HEK293 (cell line): ENCODE data around the gene FZD1.

Experiments
- GLIS1 ChIP-seq: fragments of 450-650 bp; formaldehyde crosslinking; IDR thresholded peaks from 2 replicates; pipeline ENCODE4 v1.5.1; 2016; ENCODE audit warnings: missing biosample characterization, missing genetic modification characterization
- HOXD13 ChIP-seq: sonication (generic); formaldehyde crosslinking; IDR thresholded peaks from 2 replicates; pipeline ENCODE4 v1.8.0; 2022; ENCODE audit warnings: missing genetic modification reagents, borderline replicate concordance
- MZF1 ChIP-seq: fragments of 450-650 bp; formaldehyde crosslinking; IDR thresholded peaks from 2 replicates; pipeline ENCODE4 v1.5.1; 2017; ENCODE audit warnings: missing biosample characterization, missing genetic modification characterization, borderline replicate concordance
- ZBTB48 ChIP-seq: fragments of 450-650 bp; formaldehyde crosslinking; IDR thresholded peaks from 2 replicates; pipeline ENCODE4 v1.5.1; 2016; ENCODE audit warnings: missing biosample characterization, missing genetic modification characterization
- ZBTB8A ChIP-seq: fragments of 450-650 bp; formaldehyde crosslinking; IDR thresholded peaks from 2 replicates; pipeline ENCODE4 v1.5.1; 2016; ENCODE audit warnings: missing biosample characterization, missing genetic modification characterization
- ZEB2 ChIP-seq: fragments of 450-650 bp; formaldehyde crosslinking; IDR thresholded peaks from 2 replicates; pipeline ENCODE4 v1.5.1; 2016; ENCODE audit warnings: missing biosample characterization, missing genetic modification characterization
- ZFP69B ChIP-seq: fragments of 450-650 bp; formaldehyde crosslinking; IDR thresholded peaks from 2 replicates; pipeline ENCODE4 v1.5.1; 2016; ENCODE audit warnings: missing biosample characterization, missing genetic modification characterization
- ZIC2 ChIP-seq: fragments of 450-650 bp; formaldehyde crosslinking; IDR thresholded peaks from 2 replicates; pipeline ENCODE4 v1.5.1; 2016; ENCODE audit warnings: missing biosample characterization, missing genetic modification characterization
- ZNF138 ChIP-seq: fragments of 450-650 bp; formaldehyde crosslinking; IDR thresholded peaks from 2 replicates; pipeline ENCODE4 v1.5.1; 2016; ENCODE audit warnings: missing biosample characterization, missing genetic modification characterization, borderline replicate concordance
- ZNF248 ChIP-seq: fragments of 450-650 bp; formaldehyde crosslinking; IDR thresholded peaks from 2 replicates; pipeline ENCODE4 v1.5.1; 2017; ENCODE audit warnings: missing biosample characterization, missing genetic modification characterization
- ZNF266 ChIP-seq: fragments of 450-650 bp; formaldehyde crosslinking; IDR thresholded peaks from 2 replicates; pipeline ENCODE4 v1.5.1; 2016; ENCODE audit warnings: missing biosample characterization, missing genetic modification characterization, low read depth
- ZNF335 ChIP-seq: fragments of 450-650 bp; formaldehyde crosslinking; conservative IDR thresholded peaks from 2 replicates; pipeline ENCODE4 v1.5.1; 2016; ENCODE audit warnings: missing biosample characterization, missing genetic modification characterization
- ZNF37A ChIP-seq: fragments of 450-650 bp; IDR thresholded peaks from 2 replicates; pipeline ENCODE4 v1.5.1; 2018; ENCODE audit warnings: missing biosample characterization, missing genetic modification characterization
- ZNF426 ChIP-seq: fragments of 450-650 bp; formaldehyde crosslinking; IDR thresholded peaks from 2 replicates; pipeline ENCODE4 v1.5.1; 2017; ENCODE audit warnings: missing biosample characterization, missing genetic modification characterization, mild to moderate bottlenecking, inconsistent platforms, moderate library complexity
- ZNF433 ChIP-seq: fragments of 450-650 bp; formaldehyde crosslinking; IDR thresholded peaks from 2 replicates; pipeline ENCODE4 v1.5.1; 2016; ENCODE audit warnings: missing biosample characterization, missing genetic modification characterization, low read depth
- ZNF473 ChIP-seq: fragments of 450-650 bp; formaldehyde crosslinking; IDR thresholded peaks from 2 replicates; pipeline ENCODE4 v1.5.1; 2017; ENCODE audit warnings: missing biosample characterization, missing genetic modification characterization
- ZNF510 ChIP-seq: fragments of 450-650 bp; formaldehyde crosslinking; IDR thresholded peaks from 2 replicates; pipeline ENCODE4 v1.5.1; 2018; ENCODE audit warnings: mild to moderate bottlenecking, missing genetic modification characterization, missing biosample characterization; ENCODE audit not compliant: insufficient replicate concordance
- ZNF529 ChIP-seq: fragments of 450-650 bp; formaldehyde crosslinking; IDR thresholded peaks from 2 replicates; pipeline ENCODE4 v1.5.1; 2017; ENCODE audit warnings: missing genetic modification characterization, missing biosample characterization; ENCODE audit not compliant: insufficient replicate concordance
- ZNF544 ChIP-seq: fragments of 450-650 bp; formaldehyde crosslinking; IDR thresholded peaks from 2 replicates; pipeline ENCODE4 v1.5.0; 2017; ENCODE audit warnings: missing biosample characterization, missing genetic modification characterization
- ZNF549 ChIP-seq: fragments of 450-650 bp; IDR thresholded peaks from 2 replicates; pipeline ENCODE4 v1.5.1; 2018; ENCODE audit warnings: missing biosample characterization, missing genetic modification characterization, mild to moderate bottlenecking, inconsistent platforms, moderate library complexity
- ZNF555 ChIP-seq: fragments of 450-650 bp; formaldehyde crosslinking; conservative IDR thresholded peaks from 2 replicates; pipeline ENCODE4 v1.5.1; 2017; ENCODE audit warnings: missing biosample characterization, mild to moderate bottlenecking, missing genetic modification characterization, inconsistent platforms
- ZNF654 ChIP-seq: fragments of 450-650 bp; formaldehyde crosslinking; IDR thresholded peaks from 2 replicates; pipeline ENCODE4 v1.5.1; 2016; ENCODE audit warnings: low read depth, missing biosample characterization, missing genetic modification characterization
- ZNF830 ChIP-seq: fragments of 450-650 bp; IDR thresholded peaks from 2 replicates; pipeline ENCODE4 v1.5.0; 2018; ENCODE audit warnings: missing biosample characterization, missing genetic modification characterization, low read depth, mild to moderate bottlenecking, moderate library complexity
- ZSCAN16 ChIP-seq: fragments of 450-650 bp; formaldehyde crosslinking; IDR thresholded peaks from 2 replicates; pipeline ENCODE4 v1.5.1; 2016; ENCODE audit warnings: missing biosample characterization, missing genetic modification characterization
- ZXDB ChIP-seq: fragments of 450-650 bp; formaldehyde crosslinking; IDR thresholded peaks from 2 replicates; pipeline ENCODE4 v1.5.1; 2016; ENCODE audit warnings: missing biosample characterization, missing genetic modification characterization
- TF ChIP-seq, protein P1 (sequence below): fragments of 450-650 bp; formaldehyde crosslinking; IDR thresholded peaks from 2 replicates; pipeline ENCODE4 v1.5.1; 2016; ENCODE audit warnings: missing biosample characterization, missing genetic modification characterization
- TF ChIP-seq, protein P2 (sequence below): fragments of 450-650 bp; formaldehyde crosslinking; IDR thresholded peaks from 2 replicates; pipeline ENCODE4 v1.5.1; 2016; ENCODE audit warnings: missing biosample characterization, missing genetic modification characterization, low read depth
- TF ChIP-seq, protein P3 (sequence below): fragments of 450-650 bp; formaldehyde crosslinking; IDR thresholded peaks from 2 replicates; pipeline ENCODE4 v1.5.1; 2016; ENCODE audit warnings: missing biosample characterization, missing genetic modification characterization
- TF ChIP-seq, protein P4 (sequence below): fragments of 450-650 bp; formaldehyde crosslinking; IDR thresholded peaks from 2 replicates; pipeline ENCODE4 v1.5.1; 2017; ENCODE audit warnings: missing biosample characterization, missing genetic modification characterization
- TF ChIP-seq, protein P5 (sequence below): fragments of 450-650 bp; formaldehyde crosslinking; IDR thresholded peaks from 2 replicates; pipeline ENCODE4 v1.5.1; 2016; ENCODE audit warnings: missing biosample characterization, missing genetic modification characterization

Gene FZD1

GRCh38 chr7:91264046-91264923, at the start of gene FZD1 (continued):
- TF ChIP-seq, protein P1, sequence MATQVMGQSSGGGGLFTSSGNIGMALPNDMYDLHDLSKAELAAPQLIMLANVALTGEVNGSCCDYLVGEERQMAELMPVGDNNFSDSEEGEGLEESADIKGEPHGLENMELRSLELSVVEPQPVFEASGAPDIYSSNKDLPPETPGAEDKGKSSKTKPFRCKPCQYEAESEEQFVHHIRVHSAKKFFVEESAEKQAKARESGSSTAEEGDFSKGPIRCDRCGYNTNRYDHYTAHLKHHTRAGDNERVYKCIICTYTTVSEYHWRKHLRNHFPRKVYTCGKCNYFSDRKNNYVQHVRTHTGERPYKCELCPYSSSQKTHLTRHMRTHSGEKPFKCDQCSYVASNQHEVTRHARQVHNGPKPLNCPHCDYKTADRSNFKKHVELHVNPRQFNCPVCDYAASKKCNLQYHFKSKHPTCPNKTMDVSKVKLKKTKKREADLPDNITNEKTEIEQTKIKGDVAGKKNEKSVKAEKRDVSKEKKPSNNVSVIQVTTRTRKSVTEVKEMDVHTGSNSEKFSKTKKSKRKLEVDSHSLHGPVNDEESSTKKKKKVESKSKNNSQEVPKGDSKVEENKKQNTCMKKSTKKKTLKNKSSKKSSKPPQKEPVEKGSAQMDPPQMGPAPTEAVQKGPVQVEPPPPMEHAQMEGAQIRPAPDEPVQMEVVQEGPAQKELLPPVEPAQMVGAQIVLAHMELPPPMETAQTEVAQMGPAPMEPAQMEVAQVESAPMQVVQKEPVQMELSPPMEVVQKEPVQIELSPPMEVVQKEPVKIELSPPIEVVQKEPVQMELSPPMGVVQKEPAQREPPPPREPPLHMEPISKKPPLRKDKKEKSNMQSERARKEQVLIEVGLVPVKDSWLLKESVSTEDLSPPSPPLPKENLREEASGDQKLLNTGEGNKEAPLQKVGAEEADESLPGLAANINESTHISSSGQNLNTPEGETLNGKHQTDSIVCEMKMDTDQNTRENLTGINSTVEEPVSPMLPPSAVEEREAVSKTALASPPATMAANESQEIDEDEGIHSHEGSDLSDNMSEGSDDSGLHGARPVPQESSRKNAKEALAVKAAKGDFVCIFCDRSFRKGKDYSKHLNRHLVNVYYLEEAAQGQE (tag by site-specific recombination) = 0 out of 2 replicates have a peak, but pooled peaks have one; percentile 30
- TF ChIP-seq MZF1 (peak; percentile 47; the same call in 1 of the 2 replicates), ZIC2 (peak; percentile 95), ZSCAN16 (tag by site-specific recombination) (no peak), HOXD13 (CRISPR knock-in tag) (no peak), ZNF830 (tag by site-specific recombination) (no peak), ZNF138 (tag by site-specific recombination) (no peak), ZNF426 (tag by site-specific recombination) (no peak), ZNF433 (no peak), ZFP69B (peak; percentile 64), ZNF335 (tag by site-specific recombination) (peak; percentile 57), ZXDB (tag by site-specific recombination) (peak; percentile 94), ZNF555 (tag by site-specific recombination) (no peak), ZNF544 (tag by site-specific recombination) (no peak), ZEB2 (peak; percentile 96), ZNF654 (tag by site-specific recombination) (no peak), ZBTB48 (tag by site-specific recombination) (peak; percentile 100), ZNF248 (tag by site-specific recombination) (no peak), ZNF473 (tag by site-specific recombination) (no peak), ZNF266 (no peak), ZNF37A (tag by site-specific recombination) (no peak), GLIS1 (peak; percentile 64), ZBTB8A (tag by site-specific recombination) (peak; percentile 77), ZNF549 (tag by site-specific recombination) (no peak), ZNF529 (no peak), ZNF510 (tag by site-specific recombination) (no peak)
- TF ChIP-seq, protein P2, sequence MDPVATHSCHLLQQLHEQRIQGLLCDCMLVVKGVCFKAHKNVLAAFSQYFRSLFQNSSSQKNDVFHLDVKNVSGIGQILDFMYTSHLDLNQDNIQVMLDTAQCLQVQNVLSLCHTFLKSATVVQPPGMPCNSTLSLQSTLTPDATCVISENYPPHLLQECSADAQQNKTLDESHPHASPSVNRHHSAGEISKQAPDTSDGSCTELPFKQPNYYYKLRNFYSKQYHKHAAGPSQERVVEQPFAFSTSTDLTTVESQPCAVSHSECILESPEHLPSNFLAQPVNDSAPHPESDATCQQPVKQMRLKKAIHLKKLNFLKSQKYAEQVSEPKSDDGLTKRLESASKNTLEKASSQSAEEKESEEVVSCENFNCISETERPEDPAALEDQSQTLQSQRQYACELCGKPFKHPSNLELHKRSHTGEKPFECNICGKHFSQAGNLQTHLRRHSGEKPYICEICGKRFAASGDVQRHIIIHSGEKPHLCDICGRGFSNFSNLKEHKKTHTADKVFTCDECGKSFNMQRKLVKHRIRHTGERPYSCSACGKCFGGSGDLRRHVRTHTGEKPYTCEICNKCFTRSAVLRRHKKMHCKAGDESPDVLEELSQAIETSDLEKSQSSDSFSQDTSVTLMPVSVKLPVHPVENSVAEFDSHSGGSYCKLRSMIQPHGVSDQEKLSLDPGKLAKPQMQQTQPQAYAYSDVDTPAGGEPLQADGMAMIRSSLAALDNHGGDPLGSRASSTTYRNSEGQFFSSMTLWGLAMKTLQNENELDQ (tag by site-specific recombination) = no peak
- TF ChIP-seq, protein P3, sequence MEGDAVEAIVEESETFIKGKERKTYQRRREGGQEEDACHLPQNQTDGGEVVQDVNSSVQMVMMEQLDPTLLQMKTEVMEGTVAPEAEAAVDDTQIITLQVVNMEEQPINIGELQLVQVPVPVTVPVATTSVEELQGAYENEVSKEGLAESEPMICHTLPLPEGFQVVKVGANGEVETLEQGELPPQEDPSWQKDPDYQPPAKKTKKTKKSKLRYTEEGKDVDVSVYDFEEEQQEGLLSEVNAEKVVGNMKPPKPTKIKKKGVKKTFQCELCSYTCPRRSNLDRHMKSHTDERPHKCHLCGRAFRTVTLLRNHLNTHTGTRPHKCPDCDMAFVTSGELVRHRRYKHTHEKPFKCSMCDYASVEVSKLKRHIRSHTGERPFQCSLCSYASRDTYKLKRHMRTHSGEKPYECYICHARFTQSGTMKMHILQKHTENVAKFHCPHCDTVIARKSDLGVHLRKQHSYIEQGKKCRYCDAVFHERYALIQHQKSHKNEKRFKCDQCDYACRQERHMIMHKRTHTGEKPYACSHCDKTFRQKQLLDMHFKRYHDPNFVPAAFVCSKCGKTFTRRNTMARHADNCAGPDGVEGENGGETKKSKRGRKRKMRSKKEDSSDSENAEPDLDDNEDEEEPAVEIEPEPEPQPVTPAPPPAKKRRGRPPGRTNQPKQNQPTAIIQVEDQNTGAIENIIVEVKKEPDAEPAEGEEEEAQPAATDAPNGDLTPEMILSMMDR (tag by site-specific recombination) = no peak
- TF ChIP-seq, protein P4, sequence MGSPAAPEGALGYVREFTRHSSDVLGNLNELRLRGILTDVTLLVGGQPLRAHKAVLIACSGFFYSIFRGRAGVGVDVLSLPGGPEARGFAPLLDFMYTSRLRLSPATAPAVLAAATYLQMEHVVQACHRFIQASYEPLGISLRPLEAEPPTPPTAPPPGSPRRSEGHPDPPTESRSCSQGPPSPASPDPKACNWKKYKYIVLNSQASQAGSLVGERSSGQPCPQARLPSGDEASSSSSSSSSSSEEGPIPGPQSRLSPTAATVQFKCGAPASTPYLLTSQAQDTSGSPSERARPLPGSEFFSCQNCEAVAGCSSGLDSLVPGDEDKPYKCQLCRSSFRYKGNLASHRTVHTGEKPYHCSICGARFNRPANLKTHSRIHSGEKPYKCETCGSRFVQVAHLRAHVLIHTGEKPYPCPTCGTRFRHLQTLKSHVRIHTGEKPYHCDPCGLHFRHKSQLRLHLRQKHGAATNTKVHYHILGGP (tag by site-specific recombination) = no peak
- TF ChIP-seq, protein P5, sequence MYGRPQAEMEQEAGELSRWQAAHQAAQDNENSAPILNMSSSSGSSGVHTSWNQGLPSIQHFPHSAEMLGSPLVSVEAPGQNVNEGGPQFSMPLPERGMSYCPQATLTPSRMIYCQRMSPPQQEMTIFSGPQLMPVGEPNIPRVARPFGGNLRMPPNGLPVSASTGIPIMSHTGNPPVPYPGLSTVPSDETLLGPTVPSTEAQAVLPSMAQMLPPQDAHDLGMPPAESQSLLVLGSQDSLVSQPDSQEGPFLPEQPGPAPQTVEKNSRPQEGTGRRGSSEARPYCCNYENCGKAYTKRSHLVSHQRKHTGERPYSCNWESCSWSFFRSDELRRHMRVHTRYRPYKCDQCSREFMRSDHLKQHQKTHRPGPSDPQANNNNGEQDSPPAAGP (tag by site-specific recombination) = peak; percentile 97
